GM12875 (cell line): Measurements from ENCODE around the gene GPR32.

Experiments used
- H3K4me3 ChIP-seq: one replicate; pipeline ENCODE4 v1.5.1; 2011; ENCODE audit warnings: low read depth, low read length, control low read depth
- TF ChIP-seq, protein P1 (sequence below): IDR thresholded peaks from 2 replicates; pipeline ENCODE4 v1.5.1; 2011; ENCODE audit warnings: low read depth, mild to moderate bottlenecking, control low read depth, inconsistent platforms, low read length, moderate library complexity, borderline replicate concordance; ENCODE audit not compliant: insufficient read depth

GPR32 gene

DNA sequence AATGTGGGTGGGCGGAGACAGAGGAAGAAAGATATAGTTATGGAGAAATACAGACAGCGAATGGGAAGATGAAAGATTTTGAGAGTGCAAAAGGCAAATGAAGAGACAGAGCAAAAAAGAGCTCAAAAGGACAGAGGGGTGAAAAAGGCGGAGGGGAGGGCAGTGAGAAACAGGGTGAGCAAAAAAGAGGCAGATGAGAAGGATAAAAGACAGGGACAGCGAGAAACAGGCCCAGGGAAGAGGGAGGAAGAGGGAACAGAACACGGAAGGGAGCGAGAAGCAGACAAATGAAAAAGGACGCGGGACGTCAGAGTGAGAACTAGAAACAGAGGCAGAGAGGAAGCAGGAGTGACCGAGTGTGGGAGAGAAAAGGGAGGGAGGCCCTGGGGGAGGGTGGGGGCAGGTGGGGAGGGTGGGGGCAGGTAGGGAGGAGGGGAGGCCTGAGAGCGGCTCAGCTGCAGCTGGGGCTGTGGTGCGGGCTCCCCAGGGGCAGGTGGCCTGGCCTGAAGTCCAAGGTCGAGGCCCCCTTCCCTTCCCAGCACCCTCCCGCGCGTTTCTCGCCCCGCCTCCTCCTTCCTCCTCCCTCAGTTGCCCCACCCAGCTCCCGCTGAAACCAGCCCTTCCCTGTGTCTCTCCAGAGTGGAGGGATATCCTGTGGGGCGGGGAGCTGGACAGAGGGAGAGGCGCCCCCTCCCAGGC, 50.4 kb downstream of the GPR32 start:
- TF ChIP-seq, protein P1, sequence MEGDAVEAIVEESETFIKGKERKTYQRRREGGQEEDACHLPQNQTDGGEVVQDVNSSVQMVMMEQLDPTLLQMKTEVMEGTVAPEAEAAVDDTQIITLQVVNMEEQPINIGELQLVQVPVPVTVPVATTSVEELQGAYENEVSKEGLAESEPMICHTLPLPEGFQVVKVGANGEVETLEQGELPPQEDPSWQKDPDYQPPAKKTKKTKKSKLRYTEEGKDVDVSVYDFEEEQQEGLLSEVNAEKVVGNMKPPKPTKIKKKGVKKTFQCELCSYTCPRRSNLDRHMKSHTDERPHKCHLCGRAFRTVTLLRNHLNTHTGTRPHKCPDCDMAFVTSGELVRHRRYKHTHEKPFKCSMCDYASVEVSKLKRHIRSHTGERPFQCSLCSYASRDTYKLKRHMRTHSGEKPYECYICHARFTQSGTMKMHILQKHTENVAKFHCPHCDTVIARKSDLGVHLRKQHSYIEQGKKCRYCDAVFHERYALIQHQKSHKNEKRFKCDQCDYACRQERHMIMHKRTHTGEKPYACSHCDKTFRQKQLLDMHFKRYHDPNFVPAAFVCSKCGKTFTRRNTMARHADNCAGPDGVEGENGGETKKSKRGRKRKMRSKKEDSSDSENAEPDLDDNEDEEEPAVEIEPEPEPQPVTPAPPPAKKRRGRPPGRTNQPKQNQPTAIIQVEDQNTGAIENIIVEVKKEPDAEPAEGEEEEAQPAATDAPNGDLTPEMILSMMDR: no peak
- H3K4me3 ChIP-seq: peak overlapping the region; percentile 15

DNA sequence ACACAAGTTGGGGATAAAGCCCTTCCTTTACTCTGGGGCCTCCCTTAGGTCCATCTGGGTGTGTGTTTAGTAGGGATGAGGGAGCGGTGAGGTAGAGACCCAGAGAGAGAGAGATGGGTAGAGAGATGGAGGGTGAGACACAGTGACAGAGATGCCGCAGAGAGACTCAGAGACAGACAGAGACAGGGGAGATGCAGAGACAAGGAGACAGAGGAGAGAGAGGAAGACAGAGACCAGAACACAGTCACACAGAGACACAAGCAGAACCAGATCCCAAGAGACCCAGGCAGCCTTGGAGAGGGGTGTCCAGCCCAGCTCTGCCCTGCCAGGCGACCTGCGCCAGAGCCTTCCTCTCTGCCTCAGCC, 51.0 kb downstream of the GPR32 start:
- TF ChIP-seq, protein P1: no peak
- no peak overlapping the region for H3K4me3 ChIP-seq
